Measurements from ENCODE around the gene PSPH. TPM values are rescaled to one million over a fixed set of nuclear protein-coding genes. Genes with fewer than 3 reads are reported as not detected.

Gene PSPH
- total RNA-seq, 1 experiment from 2014 or later, result 50.7 TPM

DNA sequence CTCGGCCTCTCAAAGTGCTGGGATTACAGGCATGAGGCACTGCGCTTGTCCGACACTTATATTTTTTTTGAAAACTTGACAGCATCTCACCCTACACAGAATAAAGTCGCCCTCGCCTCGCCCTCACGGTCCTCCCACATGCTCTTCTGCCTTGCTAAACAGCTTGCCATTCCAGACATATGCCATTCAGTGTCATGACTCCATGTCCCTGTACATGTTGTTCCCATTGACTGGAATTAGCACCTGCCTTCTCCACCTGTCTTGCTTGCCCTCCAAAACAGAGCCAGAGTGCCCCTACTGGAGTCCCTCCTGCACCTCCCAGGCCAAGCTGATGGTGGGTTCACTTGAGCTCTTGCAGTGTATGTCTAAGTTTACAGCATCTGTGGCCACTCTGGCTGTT is 80.7 kb downstream of the PSPH start:
- ChIA-PET RAD21 (ENCODE audit: low non-redundant PET in 1 of 2, low total read pairs in 2 of 2, uncharacterized antibody in 2 of 2, unreplicated experiment in 2 of 2) (no interaction called here), POLR2A (no interaction called here), CTCF (no interaction called here)
- intact Hi-C loops (cut with micrococcal nuclease), result no loop called here
- Histone ChIP-seq H3K9ac (ENCODE audit: low read length) (no peak overlapping the region), H3K4me3 (replicated peaks in 1 of 2; ENCODE audit: low read depth in 1 of 2, low read length in 2 of 2) (no peak overlapping the region), H3K27ac (ENCODE audit: low read depth, low read length) (no peak overlapping the region), H3K4me2 (ENCODE audit: low read length) (no peak overlapping the region), H3K9me2 (ENCODE audit: insufficient read depth) (no peaks in the 10 kb centered on the region), H3K27me3 (ENCODE audit: insufficient read depth, low read length) (no peaks in the 10 kb centered on the region), H4K20me1 (ENCODE audit: insufficient read depth) (no peaks in the 10 kb centered on the region), H3K36me3 (ENCODE audit: control insufficient read depth in 1 of 2, insufficient read depth in 2 of 2, low read length in 2 of 2) (no peaks in the 10 kb centered on the region), H2AFZ (ENCODE audit: low read depth, low read length, poor library complexity, severe bottlenecking) (no peak overlapping the region), H3K79me2 (ENCODE audit: insufficient read depth, low read length) (peaks cover 72% of the 10 kb centered on the region), H3K4me1 (ENCODE audit: control insufficient read depth in 1 of 2, insufficient read depth in 2 of 2, low read length in 2 of 2) (peaks cover 0 to 6% of the 10 kb centered on the region in 2 experiments; a peak in 2 of 4 replicates), H3K9me3 (ENCODE audit: control insufficient read depth in 1 of 2, insufficient read depth in 1 of 2, low read depth in 1 of 2, low read length in 2 of 2) (no peaks in the 10 kb centered on the region)
- no peak for DNase-seq (ENCODE audit: low read depth, low spot score)
- no peak for ATAC-seq
- BruUV-seq (replicated peaks), result no TSS peak
- TF ChIP-seq ZFX (IDR thresholded peaks at IDR 0.05), result no peak
- TF ChIP-seq, protein P1, sequence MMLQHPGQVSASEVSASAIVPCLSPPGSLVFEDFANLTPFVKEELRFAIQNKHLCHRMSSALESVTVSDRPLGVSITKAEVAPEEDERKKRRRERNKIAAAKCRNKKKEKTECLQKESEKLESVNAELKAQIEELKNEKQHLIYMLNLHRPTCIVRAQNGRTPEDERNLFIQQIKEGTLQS (IDR thresholded peaks at IDR 0.05), result no peak
- TF ChIP-seq, protein P2, sequence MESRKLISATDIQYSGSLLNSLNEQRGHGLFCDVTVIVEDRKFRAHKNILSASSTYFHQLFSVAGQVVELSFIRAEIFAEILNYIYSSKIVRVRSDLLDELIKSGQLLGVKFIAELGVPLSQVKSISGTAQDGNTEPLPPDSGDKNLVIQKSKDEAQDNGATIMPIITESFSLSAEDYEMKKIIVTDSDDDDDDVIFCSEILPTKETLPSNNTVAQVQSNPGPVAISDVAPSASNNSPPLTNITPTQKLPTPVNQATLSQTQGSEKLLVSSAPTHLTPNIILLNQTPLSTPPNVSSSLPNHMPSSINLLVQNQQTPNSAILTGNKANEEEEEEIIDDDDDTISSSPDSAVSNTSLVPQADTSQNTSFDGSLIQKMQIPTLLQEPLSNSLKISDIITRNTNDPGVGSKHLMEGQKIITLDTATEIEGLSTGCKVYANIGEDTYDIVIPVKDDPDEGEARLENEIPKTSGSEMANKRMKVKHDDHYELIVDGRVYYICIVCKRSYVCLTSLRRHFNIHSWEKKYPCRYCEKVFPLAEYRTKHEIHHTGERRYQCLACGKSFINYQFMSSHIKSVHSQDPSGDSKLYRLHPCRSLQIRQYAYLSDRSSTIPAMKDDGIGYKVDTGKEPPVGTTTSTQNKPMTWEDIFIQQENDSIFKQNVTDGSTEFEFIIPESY (IDR thresholded peaks at IDR 0.05; ENCODE audit: extremely low read depth, insufficient replicate concordance, low read length), result no peak
- TF ChIP-seq, protein P3, sequence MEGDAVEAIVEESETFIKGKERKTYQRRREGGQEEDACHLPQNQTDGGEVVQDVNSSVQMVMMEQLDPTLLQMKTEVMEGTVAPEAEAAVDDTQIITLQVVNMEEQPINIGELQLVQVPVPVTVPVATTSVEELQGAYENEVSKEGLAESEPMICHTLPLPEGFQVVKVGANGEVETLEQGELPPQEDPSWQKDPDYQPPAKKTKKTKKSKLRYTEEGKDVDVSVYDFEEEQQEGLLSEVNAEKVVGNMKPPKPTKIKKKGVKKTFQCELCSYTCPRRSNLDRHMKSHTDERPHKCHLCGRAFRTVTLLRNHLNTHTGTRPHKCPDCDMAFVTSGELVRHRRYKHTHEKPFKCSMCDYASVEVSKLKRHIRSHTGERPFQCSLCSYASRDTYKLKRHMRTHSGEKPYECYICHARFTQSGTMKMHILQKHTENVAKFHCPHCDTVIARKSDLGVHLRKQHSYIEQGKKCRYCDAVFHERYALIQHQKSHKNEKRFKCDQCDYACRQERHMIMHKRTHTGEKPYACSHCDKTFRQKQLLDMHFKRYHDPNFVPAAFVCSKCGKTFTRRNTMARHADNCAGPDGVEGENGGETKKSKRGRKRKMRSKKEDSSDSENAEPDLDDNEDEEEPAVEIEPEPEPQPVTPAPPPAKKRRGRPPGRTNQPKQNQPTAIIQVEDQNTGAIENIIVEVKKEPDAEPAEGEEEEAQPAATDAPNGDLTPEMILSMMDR (IDR thresholded peaks at IDR 0.05 in 2 of 3, conservative IDR thresholded peaks at IDR 0.05 in 1 of 3; ENCODE audit: borderline replicate concordance in 1 of 3, insufficient read depth in 1 of 3, low read depth in 2 of 3, low read length in 2 of 3), result no peak
- no peak for TF ChIP-seq SIN3A (IDR thresholded peaks at IDR 0.05; ENCODE audit: low read depth)
- TF ChIP-seq POLR2A (IDR thresholded peaks at IDR 0.05; ENCODE audit: borderline replicate concordance, extremely low read depth, insufficient read depth, insufficient read length), result no peak
- TF ChIP-seq EGR1 (IDR thresholded peaks at IDR 0.05; ENCODE audit: low read depth), result no peak
- TF ChIP-seq CBX3 (IDR thresholded peaks at IDR 0.05; ENCODE audit: low read depth), result no peak
- no peak for TF ChIP-seq JUND (IDR thresholded peaks at IDR 0.05)
- TF ChIP-seq YY1 (IDR thresholded peaks at IDR 0.05; ENCODE audit: extremely low read depth, insufficient replicate concordance, low read depth, low read length), result no peak
- no peak for TF ChIP-seq EZH2 (IDR thresholded peaks at IDR 0.05)
- TF ChIP-seq ZNF274 (IDR thresholded peaks at IDR 0.05; ENCODE audit: low read depth, low read length), result no peak
